PC-3 (cell line): ENCODE measurements around the gene TMEM123.

Experiments used
- CTCF ChIP-seq: fragments of 300-600 bp; sonication (generic); conservative IDR thresholded peaks from 2 replicates; pipeline ENCODE4 v1.5.1; 2017; ENCODE audit warnings: antibody characterized with exemption, low read depth, mild to moderate bottlenecking, low read length
- EZH2 ChIP-seq: fragments of 300-600 bp; sonication (generic); IDR thresholded peaks from one replicate; pipeline ENCODE4 v1.6.1; 2017; ENCODE audit warnings: antibody characterized with exemption, mild to moderate bottlenecking, low read length; ENCODE audit not compliant: unreplicated experiment
- EZH2phosphoT487 ChIP-seq: fragments of 300-600 bp; sonication (generic); IDR thresholded peaks from 2 replicates; pipeline ENCODE4 v1.6.1; 2018; ENCODE audit warnings: mild to moderate bottlenecking, antibody characterized with exemption, low read length, borderline replicate concordance

- TF ChIP-seq CTCF (no peak), EZH2 (no peak), EZH2phosphoT487 (no peak)
Measured at GRCh38 chr11:102384419-102385079, 68.0 kb downstream of the TMEM123 start.
